ENCODE measurements around the gene NUDT16L1.

The NUDT16L1 gene

GRCh38 chr16:4664538-4665418 lies 28.6 kb upstream of the NUDT16L1 start:
- Histone ChIP-seq H3K36me3 (replicated peaks; ENCODE audit: low read depth, low read length) (peaks cover 25% of the 10 kb centered on the region), H3K9ac (ENCODE audit: low read length) (no peak overlapping the region), H3K4me1 (ENCODE audit: low read length) (no peaks in the 10 kb centered on the region), H4K20me1 (ENCODE audit: insufficient read depth, low read length) (no peaks in the 10 kb centered on the region), H3K27ac (ENCODE audit: low read length) (no peak overlapping the region), H3K79me2 (ENCODE audit: low read length) (no peaks in the 10 kb centered on the region), H3K27me3 (ENCODE audit: low read depth, low read length) (no peaks in the 10 kb centered on the region), H3K4me3 (ENCODE audit: low read length) (no peak overlapping the region), H3K4me2 (ENCODE audit: low read length) (no peak overlapping the region), H3K9me3 (ENCODE audit: insufficient read depth, low read length) (no peaks in the 10 kb centered on the region), H2AFZ (ENCODE audit: low read depth, low read length) (no peak overlapping the region)
- no peak for TF ChIP-seq EZH2phosphoT487 (IDR thresholded peaks at IDR 0.05; ENCODE audit: low read depth)
- no peak for TF ChIP-seq CTCF (IDR thresholded peaks at IDR 0.05; ENCODE audit: low read depth, low read length)

DNA sequence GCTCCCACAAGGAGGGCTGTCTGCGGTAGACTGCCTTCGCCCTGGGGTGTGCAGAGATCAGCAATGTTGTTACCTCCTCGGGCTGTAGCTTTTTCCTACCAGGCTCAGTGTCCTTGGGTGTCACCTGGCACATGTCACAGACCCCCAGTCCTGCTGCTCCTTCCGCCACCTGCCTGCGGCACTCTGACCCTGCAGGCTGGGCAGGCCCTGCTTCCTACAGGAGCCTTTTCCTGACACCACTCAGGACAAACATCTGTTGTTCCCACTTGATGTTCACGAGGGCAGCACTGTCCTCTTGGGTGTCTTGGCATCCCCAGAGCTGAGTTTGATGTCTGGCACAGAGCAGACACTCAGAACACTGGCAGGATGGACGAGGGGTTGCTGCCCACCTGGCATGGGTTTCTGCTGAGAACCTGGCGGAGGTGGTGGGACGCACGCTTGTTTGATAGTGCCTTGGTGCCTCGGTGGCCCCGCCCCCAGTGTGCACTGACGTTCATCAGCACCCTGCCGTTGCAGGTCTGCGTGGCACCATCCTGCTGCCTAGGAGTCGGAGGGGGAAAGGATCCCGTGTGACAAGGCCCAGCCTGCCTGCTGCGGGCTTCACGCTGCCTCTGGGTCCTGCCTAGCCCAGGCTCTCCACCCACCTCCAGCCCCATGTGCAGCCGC lies 26.7 kb upstream of the NUDT16L1 start:
- H3K79me2 ChIP-seq (ENCODE audit: low read length): no peaks in the 10 kb centered on the region
- H2AFZ ChIP-seq (ENCODE audit: low read depth, low read length): no peak overlapping the region
- no peak overlapping the region for H3K27ac ChIP-seq (ENCODE audit: low read length)
- no peaks in the 10 kb centered on the region for H3K4me1 ChIP-seq (ENCODE audit: low read length)
- H3K9me3 ChIP-seq (ENCODE audit: insufficient read depth, low read length): no peaks in the 10 kb centered on the region
- peaks cover 25% of the 10 kb centered on the region for H3K36me3 ChIP-seq (replicated peaks; ENCODE audit: low read depth, low read length)
- no peak overlapping the region for H3K4me2 ChIP-seq (ENCODE audit: low read length)
- H3K4me3 ChIP-seq (ENCODE audit: low read length): no peak overlapping the region
- no peaks in the 10 kb centered on the region for H3K27me3 ChIP-seq (ENCODE audit: low read depth, low read length)
- H3K9ac ChIP-seq (ENCODE audit: low read length): no peak overlapping the region
- TF ChIP-seq CTCF (IDR thresholded peaks at IDR 0.05; ENCODE audit: low read depth, low read length) (no peak), EZH2phosphoT487 (IDR thresholded peaks at IDR 0.05; ENCODE audit: low read depth) (no peak)
- no peaks in the 10 kb centered on the region for H4K20me1 ChIP-seq (ENCODE audit: insufficient read depth, low read length)

DNA sequence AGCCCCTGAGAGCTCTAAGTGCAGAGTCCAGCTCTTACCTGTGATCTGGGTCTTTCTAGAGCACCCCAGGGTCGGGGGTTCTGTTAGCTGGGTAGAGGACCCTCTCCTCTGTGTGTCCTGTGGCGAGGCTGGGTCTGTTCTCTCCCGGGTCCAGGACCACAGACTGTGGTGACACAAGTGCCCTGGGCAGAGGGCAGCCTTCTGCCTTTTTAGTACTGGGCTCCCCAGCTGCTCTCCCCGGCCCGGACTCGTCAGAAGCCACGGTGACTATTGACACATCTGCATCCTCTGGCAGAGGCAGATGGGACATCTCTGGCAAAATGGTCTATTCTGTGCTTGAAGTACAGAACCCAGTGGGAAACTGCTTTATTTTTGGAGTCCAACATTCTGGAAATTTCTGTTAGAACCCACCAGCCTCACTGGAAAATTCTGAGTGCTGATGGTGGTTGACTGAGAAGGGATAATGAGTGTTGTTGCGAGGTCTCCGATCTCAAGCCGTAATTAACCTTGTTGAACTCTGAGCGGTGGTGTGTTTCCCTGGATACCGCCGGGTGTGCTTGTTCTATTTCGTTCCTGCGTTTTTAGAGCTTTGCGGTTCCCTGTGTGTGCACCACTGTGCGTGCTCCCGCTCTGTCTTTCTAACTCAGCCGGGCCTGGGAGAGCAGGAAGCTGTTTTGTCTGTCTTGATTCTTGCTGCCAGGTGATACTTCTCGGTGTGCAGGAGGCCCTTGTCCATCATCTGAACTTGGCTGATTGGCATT lies 26.0 kb upstream of the NUDT16L1 start:
- no peak overlapping the region for H3K27ac ChIP-seq (ENCODE audit: low read length)
- TF ChIP-seq CTCF (IDR thresholded peaks at IDR 0.05; ENCODE audit: low read depth, low read length) (no peak), EZH2phosphoT487 (IDR thresholded peaks at IDR 0.05; ENCODE audit: low read depth) (no peak)
- no peaks in the 10 kb centered on the region for H3K27me3 ChIP-seq (ENCODE audit: low read depth, low read length)
- no peaks in the 10 kb centered on the region for H3K4me1 ChIP-seq (ENCODE audit: low read length)
- H2AFZ ChIP-seq (ENCODE audit: low read depth, low read length): no peak overlapping the region
- H3K4me3 ChIP-seq (ENCODE audit: low read length): no peak overlapping the region
- H3K9ac ChIP-seq (ENCODE audit: low read length): no peak overlapping the region
- H3K79me2 ChIP-seq (ENCODE audit: low read length): no peaks in the 10 kb centered on the region
- H3K9me3 ChIP-seq (ENCODE audit: insufficient read depth, low read length): no peaks in the 10 kb centered on the region
- peaks cover 25% of the 10 kb centered on the region for H3K36me3 ChIP-seq (replicated peaks; ENCODE audit: low read depth, low read length)
- H3K4me2 ChIP-seq (ENCODE audit: low read length): no peak overlapping the region
- H4K20me1 ChIP-seq (ENCODE audit: insufficient read depth, low read length): no peaks in the 10 kb centered on the region

Data from OCI-LY3 (cell line).